ENCODE measurements around the gene PCDHGA9.
"Not testable (repeated sequence)": the region's sequence is repeated elsewhere in the genome, so short reads cannot be mapped to it uniquely, and the experiment has no call there.

The PCDHGA9 gene

DNA sequence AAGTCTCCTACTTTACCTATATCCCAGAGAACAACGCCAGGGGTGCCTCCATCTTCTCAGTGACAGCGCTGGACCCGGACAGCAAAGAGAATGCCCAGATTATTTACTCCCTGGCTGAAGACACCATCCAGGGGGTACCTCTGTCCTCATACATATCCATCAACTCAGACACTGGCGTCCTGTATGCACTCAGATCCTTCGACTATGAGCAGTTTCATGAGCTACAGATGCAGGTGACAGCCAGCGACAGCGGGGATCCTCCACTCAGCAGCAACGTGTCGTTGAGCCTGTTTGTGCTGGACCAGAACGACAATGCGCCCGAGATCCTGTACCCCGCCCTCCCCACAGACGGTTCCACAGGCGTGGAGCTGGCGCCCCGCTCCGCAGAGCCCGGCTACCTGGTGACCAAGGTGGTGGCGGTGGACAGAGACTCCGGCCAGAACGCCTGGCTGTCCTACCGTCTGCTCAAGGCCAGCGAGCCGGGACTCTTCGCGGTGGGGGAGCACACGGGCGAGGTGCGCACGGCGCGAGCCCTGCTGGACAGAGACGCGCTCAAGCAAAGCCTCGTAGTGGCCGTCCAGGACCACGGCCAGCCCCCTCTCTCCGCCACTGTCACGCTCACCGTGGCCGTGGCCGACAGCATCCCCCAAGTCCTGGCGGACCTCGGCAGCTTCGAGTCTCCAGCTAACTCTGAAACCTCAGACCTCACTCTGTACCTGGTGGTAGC lies 12.1 kb downstream of the PCDHGA9 start:
- not testable (repeated sequence) for DNase-seq (ENCODE audit: low read depth in 3 of 3)

DNA sequence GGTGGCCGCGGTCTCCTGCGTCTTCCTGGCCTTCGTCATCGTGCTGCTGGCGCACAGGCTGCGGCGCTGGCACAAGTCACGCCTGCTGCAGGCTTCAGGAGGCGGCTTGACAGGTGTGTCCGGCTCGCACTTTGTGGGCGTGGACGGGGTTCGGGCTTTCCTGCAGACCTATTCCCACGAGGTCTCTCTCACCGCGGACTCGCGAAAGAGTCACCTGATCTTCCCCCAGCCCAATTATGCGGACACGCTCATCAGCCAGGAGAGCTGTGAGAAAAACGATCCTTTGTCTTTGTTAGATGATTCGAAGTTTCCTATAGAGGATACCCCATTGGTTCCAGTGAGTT lies 12.7 kb downstream of the PCDHGA9 start:
- DNase-seq (ENCODE audit: low read depth in 3 of 3): not testable (repeated sequence)

DNA sequence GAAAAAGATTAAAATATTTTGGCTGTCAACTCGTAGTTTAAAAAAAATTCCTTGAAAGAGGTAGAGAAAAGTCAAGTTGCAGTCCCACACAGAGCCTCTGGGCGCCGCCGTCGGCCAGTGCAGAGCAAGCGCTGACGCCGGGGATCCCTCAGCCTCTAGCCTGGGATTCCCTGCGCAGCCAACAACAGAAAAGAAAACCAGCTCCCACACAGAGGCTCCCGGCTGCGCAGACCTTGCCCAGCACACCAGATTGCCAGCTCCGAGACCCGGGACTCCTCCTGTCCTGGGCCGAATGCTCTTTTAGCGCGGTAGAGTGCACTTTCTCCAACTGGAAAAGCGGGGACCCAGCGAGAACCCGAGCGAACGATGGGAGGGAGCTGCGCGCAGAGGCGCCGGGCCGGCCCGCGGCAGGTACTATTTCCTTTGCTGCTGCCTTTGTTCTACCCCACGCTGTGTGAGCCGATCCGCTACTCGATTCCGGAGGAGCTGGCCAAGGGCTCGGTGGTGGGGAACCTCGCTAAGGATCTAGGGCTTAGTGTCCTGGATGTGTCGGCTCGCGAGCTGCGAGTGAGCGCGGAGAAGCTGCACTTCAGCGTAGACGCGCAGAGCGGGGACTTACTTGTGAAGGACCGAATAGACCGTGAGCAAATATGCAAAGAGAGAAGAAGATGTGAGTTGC lies 15.1 kb downstream of the PCDHGA9 start, which contains the start of gene PCDHGB7:
TSS of gene PCDHGB7 (plus strand) at position 184 of the 679 bp plus-strand sequence. CDS start at position 367, 183 bp downstream.
- DNase-seq (ENCODE audit: low read depth in 3 of 3): not testable (repeated sequence)

DNA sequence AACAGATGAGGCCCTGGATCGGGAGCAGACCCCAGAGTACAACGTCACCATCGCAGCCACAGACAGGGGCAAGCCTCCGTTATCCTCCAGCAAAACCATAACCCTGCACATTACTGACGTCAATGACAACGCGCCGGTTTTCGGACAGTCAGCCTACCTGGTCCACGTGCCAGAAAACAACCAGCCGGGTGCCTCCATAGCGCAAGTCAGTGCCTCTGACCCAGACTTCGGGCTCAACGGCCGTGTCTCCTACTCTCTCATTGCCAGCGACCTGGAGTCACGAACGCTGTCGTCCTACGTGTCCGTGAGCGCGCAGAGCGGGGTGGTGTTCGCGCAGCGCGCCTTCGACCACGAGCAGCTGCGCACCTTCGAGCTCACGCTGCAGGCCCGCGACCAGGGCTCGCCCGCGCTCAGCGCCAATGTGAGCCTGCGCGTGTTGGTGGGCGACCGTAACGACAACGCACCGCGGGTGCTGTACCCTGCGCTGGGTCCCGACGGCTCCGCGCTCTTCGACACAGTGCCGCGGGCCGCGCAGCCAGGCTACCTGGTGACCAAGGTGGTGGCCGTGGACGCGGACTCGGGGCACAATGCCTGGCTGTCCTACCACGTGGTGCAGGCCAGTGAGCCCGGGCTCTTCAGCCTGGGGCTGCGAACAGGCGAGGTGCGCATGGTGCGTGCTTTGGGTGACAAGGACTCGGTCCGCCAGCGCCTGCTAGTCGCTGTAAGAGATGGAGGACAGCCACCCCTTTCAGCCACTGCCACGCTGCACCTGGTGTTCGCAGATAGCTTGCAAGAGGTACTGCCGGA lies 16.7 kb downstream of the PCDHGA9 start:
- DNase-seq (ENCODE audit: low read depth in 3 of 3): no peak

DNA sequence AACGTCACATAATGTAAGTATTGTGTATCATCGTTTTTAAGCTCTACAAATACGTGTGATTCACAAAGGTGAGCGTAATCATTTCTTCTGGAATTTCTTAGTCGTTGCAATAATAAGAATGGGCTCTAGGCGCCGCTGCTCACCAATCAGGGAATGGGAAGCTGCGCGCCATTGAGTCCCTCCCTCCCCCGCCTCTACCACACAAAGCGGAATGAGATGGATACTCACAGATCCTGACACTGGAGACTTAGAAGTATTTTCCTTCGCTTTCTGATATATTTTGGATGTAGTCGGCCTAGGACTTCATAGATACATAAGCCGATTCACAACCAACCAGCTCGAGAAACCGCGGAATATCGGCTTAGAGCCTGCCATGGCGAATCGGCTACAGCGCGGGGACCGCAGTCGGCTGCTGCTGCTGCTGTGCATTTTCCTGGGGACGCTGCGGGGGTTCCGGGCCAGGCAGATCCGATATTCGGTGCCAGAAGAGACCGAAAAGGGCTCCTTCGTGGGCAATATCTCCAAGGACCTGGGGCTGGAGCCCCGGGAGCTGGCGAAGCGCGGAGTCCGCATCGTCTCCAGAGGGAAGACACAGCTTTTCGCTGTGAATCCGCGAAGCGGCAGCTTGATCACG lies 18.4 kb downstream of the PCDHGA9 start, which contains the start of gene PCDHGA11:
TSS of gene PCDHGA11 (plus strand) at position 197 of the 634 bp plus-strand sequence. CDS start at position 374, 177 bp downstream.
- DNase-seq (ENCODE audit: low read depth in 3 of 3): no peak

DNA sequence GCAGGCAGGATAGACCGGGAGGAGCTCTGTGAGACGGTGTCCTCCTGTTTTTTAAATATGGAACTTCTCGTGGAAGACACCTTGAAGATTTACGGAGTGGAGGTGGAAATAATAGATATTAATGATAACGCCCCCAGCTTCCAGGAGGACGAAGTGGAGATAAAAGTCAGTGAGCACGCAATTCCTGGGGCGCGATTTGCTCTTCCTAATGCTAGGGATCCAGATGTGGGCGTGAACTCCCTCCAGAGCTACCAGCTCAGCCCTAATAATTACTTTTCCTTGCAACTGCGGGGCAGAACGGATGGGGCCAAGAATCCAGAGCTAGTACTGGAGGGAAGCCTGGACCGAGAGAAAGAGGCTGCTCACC lies 18.9 kb downstream of the PCDHGA9 start:
- no peak for DNase-seq (ENCODE audit: low read depth in 3 of 3)

DNA sequence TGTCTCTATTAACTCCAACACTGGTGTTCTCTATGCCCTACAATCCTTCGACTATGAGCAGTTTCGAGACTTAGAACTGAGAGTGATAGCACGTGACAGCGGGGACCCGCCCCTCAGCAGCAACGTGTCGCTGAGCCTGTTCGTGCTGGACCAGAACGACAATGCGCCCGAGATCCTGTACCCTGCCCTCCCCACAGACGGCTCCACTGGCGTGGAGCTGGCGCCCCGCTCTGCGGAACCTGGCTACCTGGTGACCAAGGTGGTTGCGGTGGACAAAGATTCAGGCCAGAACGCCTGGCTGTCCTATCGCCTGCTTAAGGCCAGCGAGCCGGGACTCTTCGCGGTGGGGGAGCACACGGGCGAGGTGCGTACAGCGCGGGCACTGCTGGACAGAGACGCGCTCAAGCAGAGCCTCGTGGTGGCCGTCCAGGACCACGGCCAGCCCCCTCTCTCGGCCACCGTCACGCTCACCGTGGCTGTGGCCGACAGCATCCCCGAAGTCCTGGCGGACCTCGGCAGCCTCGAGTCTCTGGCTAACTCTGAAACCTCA lies 20.2 kb downstream of the PCDHGA9 start:
- no peak for DNase-seq (ENCODE audit: low read depth in 3 of 3)

DNA sequence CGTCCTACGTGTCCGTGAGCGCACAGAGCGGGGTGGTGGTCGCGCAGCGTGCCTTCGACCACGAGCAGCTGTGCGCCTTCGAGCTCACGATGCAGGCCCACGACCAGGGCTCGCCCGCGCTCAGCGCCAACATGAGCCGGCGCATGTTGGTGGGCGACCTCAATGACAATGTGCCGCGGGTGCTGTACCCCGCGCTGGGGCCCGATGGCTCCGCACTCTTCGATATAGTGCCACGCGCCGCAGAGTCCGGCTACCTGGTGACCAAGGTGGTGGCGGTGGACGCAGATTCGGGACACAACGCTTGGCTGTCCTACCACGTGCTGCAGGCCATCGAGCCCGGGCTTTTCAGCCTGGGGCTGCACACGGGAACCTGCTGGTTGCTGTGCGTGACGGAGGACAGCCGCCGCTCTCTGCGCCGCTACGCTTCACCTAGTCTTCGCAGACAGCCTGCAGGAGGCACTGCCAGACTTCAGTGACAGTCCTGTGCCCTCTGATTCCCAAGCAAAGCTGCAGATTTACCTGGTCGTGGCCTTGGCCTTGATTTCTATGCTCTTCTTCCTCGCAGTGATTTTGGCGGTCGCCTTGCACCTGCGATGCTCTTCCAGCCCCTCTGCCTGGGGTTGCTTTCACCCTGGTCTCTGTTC lies 25.3 kb downstream of the PCDHGA9 start:
- no peak for DNase-seq (ENCODE audit: low read depth in 3 of 3)

DNA sequence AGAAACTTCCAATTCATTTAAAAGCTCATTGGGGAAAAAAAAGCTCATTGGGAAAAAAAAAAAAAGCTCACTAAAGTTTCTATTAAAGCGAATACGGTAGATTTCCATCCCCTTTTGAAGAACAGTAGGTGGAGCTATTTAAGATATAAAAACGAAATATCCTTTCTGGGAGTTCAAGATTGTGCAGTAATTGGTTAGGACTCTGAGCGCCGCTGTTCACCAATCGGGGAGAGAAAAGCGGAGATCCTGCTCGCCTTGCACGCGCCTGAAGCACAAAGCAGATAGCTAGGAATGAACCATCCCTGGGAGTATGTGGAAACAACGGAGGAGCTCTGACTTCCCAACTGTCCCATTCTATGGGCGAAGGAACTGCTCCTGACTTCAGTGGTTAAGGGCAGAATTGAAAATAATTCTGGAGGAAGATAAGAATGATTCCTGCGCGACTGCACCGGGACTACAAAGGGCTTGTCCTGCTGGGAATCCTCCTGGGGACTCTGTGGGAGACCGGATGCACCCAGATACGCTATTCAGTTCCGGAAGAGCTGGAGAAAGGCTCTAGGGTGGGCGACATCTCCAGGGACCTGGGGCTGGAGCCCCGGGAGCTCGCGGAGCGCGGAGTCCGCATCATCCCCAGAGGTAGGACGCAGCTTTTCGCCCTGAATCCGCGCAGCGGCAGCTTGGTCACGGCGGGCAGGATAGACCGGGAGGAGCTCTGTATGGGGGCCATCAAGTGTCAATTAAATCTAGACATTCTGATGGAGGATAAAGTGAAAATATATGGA lies 27.9 kb downstream of the PCDHGA9 start, which contains the start of gene PCDHGA12:
TSS of gene PCDHGA12 (plus strand) at position 176 of the 782 bp plus-strand sequence. CDS start at position 429, 253 bp downstream.
- DNase-seq (ENCODE audit: low read depth in 3 of 3): no peak

DNA sequence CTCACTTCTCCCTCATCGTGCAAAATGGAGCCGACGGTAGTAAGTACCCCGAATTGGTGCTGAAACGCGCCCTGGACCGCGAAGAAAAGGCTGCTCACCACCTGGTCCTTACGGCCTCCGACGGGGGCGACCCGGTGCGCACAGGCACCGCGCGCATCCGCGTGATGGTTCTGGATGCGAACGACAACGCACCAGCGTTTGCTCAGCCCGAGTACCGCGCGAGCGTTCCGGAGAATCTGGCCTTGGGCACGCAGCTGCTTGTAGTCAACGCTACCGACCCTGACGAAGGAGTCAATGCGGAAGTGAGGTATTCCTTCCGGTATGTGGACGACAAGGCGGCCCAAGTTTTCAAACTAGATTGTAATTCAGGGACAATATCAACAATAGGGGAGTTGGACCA lies 28.7 kb downstream of the PCDHGA9 start:
- no peak for DNase-seq (ENCODE audit: low read depth in 3 of 3)

DNA sequence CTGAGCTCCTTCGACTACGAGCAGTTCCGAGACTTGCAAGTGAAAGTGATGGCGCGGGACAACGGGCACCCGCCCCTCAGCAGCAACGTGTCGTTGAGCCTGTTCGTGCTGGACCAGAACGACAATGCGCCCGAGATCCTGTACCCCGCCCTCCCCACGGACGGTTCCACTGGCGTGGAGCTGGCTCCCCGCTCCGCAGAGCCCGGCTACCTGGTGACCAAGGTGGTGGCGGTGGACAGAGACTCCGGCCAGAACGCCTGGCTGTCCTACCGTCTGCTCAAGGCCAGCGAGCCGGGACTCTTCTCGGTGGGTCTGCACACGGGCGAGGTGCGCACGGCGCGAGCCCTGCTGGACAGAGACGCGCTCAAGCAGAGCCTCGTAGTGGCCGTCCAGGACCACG lies 29.7 kb downstream of the PCDHGA9 start:
- DNase-seq (ENCODE audit: low read depth in 3 of 3): not testable (repeated sequence)

DNA sequence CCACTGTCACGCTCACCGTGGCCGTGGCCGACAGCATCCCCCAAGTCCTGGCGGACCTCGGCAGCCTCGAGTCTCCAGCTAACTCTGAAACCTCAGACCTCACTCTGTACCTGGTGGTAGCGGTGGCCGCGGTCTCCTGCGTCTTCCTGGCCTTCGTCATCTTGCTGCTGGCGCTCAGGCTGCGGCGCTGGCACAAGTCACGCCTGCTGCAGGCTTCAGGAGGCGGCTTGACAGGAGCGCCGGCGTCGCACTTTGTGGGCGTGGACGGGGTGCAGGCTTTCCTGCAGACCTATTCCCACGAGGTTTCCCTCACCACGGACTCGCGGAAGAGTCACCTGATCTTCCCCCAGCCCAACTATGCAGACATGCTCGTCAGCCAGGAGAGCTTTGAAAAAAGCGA lies 30.1 kb downstream of the PCDHGA9 start:
- not testable (repeated sequence) for DNase-seq (ENCODE audit: low read depth in 3 of 3)

DNA sequence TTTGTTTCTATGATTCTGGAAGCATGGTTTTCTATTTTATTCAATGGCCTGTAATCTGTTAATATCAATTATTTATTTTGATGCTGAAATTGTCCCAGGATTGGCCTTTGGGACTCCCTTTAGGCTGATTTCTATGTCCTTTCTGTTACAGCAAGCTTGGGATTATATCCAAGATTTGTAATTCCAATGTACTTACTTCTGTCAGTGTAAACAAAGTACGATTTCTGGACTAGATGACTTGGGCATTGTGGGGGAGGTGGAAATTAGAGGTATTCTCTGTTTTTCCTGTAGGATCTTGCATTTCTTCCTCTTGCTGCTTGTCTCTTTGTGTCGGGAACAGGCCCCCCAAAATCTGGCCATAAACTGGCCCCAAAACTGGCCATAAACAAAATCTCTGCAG lies 31.4 kb downstream of the PCDHGA9 start:
- DNase-seq (ENCODE audit: low read depth in 3 of 3): no peak

DNA sequence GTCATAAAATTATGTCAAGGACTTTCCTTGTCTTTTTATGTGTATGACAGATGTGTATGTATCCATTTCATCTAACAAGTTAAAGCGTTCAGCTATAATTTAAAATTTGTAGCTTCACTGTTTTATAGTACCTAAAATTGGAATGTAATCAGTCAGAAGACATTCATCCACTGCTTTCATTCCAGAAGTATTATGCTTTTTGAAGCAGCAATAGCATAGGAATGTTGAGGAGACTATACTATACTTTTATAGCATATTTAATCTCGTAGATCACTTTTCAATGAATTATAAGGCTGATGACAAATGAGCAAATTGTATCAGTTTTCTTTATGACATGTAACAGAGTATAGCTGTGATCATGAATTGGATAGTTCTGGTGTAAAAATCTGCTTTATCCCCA lies 34.6 kb downstream of the PCDHGA9 start:
- DNase-seq (ENCODE audit: low read depth in 3 of 3): no peak

DNA sequence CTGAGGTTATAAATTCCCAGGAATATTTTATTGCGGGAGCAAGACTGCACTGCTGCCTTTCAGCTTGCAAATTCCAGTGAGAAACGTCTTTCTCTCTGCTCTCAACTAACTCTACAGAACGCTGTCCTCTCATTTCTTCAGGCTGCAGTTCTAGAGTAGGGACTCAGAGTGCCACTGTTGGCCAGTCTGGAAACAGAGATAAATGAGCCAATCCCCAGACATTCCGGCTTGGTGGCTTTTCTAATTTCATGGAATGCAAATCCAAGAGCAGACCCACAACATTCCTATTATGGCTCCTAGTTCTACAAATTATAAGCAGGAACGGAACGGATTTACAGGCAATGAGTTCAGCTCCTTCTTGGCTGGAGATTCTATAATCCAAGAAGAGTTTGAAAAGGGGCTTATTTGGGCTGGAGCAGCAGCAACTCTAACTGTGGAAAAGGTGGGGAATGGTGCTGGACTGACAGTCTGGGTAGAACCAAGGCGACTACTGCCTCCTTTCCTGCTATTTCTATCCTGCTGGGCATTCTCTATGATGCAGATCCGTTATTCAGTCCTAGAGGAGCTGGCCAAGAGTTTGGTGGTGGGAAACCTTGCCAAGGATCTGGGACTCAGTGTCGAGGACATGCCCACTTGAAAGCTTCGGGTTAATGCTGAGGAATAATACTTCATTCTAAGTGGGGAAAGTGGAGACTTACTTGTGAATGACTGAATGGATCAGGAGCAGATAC lies 37.0 kb downstream of the PCDHGA9 start:
- DNase-seq (ENCODE audit: low read depth in 3 of 3): no peak

DNA sequence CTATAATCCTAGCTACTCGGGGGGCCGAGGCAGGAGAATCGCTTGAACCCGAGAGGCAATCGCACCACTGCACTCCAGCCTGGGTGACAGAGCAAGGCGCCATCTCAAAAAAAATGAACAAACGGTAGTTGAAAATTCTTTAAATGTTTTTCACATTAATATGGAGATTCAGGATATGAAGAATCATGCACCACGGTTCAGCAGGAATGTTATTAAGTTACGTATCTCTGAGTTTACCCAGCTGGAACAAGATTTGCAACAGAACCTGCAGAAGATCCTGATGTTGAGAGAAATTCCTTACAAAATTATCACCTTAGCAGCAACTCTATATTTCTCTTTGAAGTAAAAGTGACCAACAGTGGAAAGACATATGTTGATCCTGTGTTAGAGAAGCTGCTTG lies 37.8 kb downstream of the PCDHGA9 start:
- DNase-seq (ENCODE audit: low read depth in 3 of 3): no peak

DNA sequence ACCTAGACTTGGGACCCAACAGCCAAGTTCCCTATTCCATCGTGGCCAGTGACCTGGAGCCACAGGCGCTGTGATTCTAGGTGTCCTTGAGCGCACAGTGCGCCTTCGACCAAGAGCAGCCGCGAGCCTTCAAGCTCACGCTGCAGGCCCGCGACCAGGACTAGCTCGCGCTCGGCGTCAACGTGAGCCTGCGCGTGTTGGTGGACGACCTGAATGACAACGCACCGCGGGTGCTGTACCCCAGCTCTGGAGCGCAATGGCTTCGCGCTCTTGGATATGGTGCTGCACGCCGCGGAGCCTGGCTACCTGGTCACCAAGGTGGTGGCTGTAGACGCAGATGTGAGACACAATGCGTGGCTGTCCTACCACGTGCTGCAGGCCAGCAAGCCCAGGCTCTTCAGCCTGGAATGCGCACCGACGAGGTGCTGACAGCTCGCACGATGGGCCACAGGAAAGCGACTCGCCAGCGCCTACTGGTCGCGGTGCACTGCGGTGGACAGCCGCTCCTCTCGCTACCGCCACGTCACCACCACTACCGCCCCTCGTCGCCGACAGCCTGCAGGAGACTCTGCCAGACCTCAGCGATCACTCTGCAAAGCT lies 39.1 kb downstream of the PCDHGA9 start:
- no peak for DNase-seq (ENCODE audit: low read depth in 3 of 3)
